ENCODE results near the gene CELF6. TPM values are rescaled to one million over a fixed set of nuclear protein-coding genes. Genes with fewer than 3 reads are reported as not detected.

CELF6 gene
- total RNA-seq, 4 donors from 2014 or later = 0.13 to 2.4 (median 0.49) TPM; not detected in 1

DNA sequence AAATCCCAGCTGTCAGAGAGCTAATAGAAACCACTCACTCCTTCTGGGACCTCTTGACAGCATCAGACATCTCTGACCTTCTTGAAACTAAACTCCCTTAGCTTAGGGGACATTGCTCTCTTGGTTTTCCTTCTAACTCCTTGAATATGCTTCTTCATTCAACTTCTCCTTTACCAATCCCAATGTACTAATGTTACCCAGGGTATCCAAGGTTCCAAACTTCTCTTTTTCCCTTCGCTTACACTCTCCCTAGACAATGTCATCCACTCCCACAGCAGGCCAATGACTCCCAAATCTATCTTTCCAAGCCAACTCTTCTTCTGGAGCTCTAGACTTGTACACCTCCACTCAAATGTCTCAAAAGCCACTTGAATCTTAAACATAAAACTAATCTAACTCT is 41.2 kb upstream of the CELF6 start:
- Histone ChIP-seq H3K27ac (peak overlapping the region in 1 of 4 donors; percentile 84), H3K27me3 (no peaks in the 10 kb centered on the region), H3K36me3 (peaks cover 0 to 2% of the 10 kb centered on the region in 2 donors), H3K4me3 (no peak overlapping the region), H3K9me3 (no peaks in the 10 kb centered on the region), H3K4me1 (peaks cover 21 to 35% of the 10 kb centered on the region in 2 donors)
- in situ Hi-C loops (cut with MboI; ENCODE audit: low sequenced_read_pairs in 4 of 4) = loop anchor here in 1 of 4 donors (10.0 kb wide), 1 partner anchor 114 kb away; the partner anchor contains the start of gene ARIH1
- ATAC-seq = no peak
- no peak for DNase-seq
- no peak for TF ChIP-seq POLR2A (IDR thresholded peaks at IDR 0.05)
- TF ChIP-seq, protein P1, sequence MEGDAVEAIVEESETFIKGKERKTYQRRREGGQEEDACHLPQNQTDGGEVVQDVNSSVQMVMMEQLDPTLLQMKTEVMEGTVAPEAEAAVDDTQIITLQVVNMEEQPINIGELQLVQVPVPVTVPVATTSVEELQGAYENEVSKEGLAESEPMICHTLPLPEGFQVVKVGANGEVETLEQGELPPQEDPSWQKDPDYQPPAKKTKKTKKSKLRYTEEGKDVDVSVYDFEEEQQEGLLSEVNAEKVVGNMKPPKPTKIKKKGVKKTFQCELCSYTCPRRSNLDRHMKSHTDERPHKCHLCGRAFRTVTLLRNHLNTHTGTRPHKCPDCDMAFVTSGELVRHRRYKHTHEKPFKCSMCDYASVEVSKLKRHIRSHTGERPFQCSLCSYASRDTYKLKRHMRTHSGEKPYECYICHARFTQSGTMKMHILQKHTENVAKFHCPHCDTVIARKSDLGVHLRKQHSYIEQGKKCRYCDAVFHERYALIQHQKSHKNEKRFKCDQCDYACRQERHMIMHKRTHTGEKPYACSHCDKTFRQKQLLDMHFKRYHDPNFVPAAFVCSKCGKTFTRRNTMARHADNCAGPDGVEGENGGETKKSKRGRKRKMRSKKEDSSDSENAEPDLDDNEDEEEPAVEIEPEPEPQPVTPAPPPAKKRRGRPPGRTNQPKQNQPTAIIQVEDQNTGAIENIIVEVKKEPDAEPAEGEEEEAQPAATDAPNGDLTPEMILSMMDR (IDR thresholded peaks at IDR 0.05 in 4 of 5, conservative IDR thresholded peaks at IDR 0.05 in 1 of 5) = no peak
- intact Hi-C loops (cut with DNase I; ENCODE audit: low total_unique reads) = no loop called here

DNA sequence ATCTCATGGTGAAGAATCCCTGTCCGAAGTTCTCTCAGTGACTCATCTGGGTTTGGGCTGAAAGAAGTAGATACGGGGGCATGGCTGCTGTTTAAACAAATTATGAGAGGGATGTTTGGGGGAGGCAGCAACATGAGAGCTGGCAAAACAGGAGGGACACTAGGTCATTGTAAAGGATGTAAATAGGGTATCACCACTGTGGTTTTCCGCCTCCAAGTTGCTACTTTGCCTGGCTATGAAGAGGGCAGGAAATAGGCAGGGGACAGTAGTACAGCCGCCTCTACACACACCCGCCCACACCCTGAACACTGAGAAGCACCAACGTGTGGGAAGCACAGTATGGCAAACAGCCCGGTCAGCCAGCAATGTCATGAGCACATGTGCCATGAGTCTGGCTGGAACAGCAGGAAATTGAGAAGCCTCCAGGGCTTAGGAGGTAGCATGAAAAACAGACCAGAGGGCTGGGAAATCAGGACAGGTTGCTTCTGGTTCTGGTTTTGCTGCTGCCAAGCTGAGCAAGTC is 38.8 kb upstream of the CELF6 start:
- in situ Hi-C loops (cut with MboI; ENCODE audit: low sequenced_read_pairs in 4 of 4) = no loop called here
- Histone ChIP-seq H3K27ac (peak overlapping the region; percentile 75 to 84 (median 82)), H3K4me3 (no peak overlapping the region), H3K4me1 (peaks cover 21 to 35% of the 10 kb centered on the region in 2 donors), H3K9me3 (no peaks in the 10 kb centered on the region), H3K36me3 (peaks cover 0 to 27% of the 10 kb centered on the region in 2 donors), H3K27me3 (no peaks in the 10 kb centered on the region)
- intact Hi-C loops (cut with DNase I; ENCODE audit: low total_unique reads) = no loop called here
- DNase-seq = peak; percentile 82 to 88
- TF ChIP-seq POLR2A (IDR thresholded peaks at IDR 0.05) = no peak
- TF ChIP-seq, protein P1 (IDR thresholded peaks at IDR 0.05 in 4 of 5, conservative IDR thresholded peaks at IDR 0.05 in 1 of 5) = no peak
- peak; percentile 99 for ATAC-seq

DNA sequence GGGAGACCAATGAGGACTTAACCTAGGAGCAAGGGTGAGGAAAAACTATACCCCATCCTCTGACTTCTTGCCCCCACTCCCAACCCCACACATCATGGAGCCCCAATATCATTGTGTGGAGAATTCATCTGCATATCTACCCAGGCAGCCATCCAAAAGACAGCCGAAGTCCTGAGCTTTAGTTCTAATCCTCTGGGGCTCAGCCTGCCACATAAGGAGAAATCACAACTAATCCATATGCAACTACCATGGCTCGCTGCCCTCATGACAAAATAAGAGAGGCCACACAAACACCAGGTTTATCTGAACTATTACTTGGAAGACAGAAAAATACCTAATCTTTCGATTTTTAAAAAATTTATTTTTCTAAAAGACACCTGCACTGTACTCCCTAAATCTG is 38.2 kb upstream of the CELF6 start:
- Histone ChIP-seq H3K4me1 (peaks cover 21 to 35% of the 10 kb centered on the region in 2 donors), H3K4me3 (no peak overlapping the region), H3K9me3 (no peaks in the 10 kb centered on the region), H3K27ac (peak overlapping the region; percentile 75 to 84 (median 82)), H3K27me3 (no peaks in the 10 kb centered on the region), H3K36me3 (peaks cover 0 to 32% of the 10 kb centered on the region in 2 donors)
- TF ChIP-seq POLR2A (IDR thresholded peaks at IDR 0.05) = no peak
- TF ChIP-seq, protein P1 (IDR thresholded peaks at IDR 0.05 in 4 of 5, conservative IDR thresholded peaks at IDR 0.05 in 1 of 5) = no peak
- DNase-seq (no peak), ATAC-seq (no peak)
- intact Hi-C loops (cut with DNase I; ENCODE audit: low total_unique reads) (no loop called here), in situ Hi-C loops (cut with MboI; ENCODE audit: low sequenced_read_pairs in 4 of 4) (no loop called here)

DNA sequence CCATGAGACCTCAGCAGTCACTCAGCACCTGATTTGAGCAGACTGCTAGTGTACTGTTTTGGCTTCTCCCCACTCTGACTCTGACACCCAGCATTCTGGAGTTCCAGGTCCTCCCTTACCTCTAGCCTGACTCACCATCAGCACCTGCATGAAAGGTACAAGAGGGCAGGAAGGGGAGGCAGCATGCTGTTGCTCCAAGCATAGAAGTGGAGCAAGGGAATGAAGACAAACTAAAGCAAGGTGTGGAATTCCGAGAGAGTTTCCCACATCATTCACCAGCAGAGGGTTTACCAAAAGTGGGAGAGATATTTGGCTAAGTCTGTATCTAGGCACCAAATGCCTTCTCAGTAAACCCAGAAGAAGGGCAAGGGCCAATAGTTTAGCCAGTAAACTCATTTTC is 34.5 kb upstream of the CELF6 start:
- ATAC-seq (no peak), DNase-seq (no peak)
- Histone ChIP-seq H3K27ac (no peak overlapping the region), H3K4me1 (peaks cover 18 to 21% of the 10 kb centered on the region in 2 donors), H3K36me3 (peaks cover 0 to 66% of the 10 kb centered on the region in 2 donors), H3K4me3 (no peak overlapping the region), H3K9me3 (no peaks in the 10 kb centered on the region), H3K27me3 (no peaks in the 10 kb centered on the region)
- in situ Hi-C loops (cut with MboI; ENCODE audit: low sequenced_read_pairs in 4 of 4) (no loop called here), intact Hi-C loops (cut with DNase I; ENCODE audit: low total_unique reads) (no loop called here)
- TF ChIP-seq POLR2A (IDR thresholded peaks at IDR 0.05) = no peak
- TF ChIP-seq, protein P1 (IDR thresholded peaks at IDR 0.05 in 4 of 5, conservative IDR thresholded peaks at IDR 0.05 in 1 of 5) = no peak

DNA sequence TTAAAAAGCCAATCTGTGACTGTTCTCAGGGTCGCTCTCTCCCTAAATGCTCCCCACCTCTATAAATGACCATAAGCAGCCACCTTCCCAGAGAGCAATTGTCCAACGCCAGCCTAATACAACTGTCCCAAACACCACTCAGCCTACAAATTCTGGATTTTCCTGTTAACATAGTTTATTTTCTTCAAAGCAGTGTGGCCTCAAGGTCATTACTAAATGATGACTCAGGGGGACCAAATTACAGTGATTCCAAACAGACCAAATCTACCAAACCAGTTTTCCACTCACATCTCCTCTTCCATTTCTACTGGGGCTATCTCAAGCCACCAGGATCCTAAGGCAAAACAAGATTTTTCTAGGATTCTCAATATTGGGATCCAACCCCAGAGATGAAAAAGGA is 33.3 kb upstream of the CELF6 start:
- intact Hi-C loops (cut with DNase I; ENCODE audit: low total_unique reads) = no loop called here
- H3K4me1 ChIP-seq = peaks cover 6 to 9% of the 10 kb centered on the region in 2 donors
- no peak overlapping the region for H3K4me3 ChIP-seq
- no peaks in the 10 kb centered on the region for H3K27me3 ChIP-seq
- H3K27ac ChIP-seq = no peak overlapping the region
- ATAC-seq (no peak), DNase-seq (no peak)
- in situ Hi-C loops (cut with MboI; ENCODE audit: low sequenced_read_pairs in 4 of 4) = no loop called here
- TF ChIP-seq, protein P1 (IDR thresholded peaks at IDR 0.05 in 4 of 5, conservative IDR thresholded peaks at IDR 0.05 in 1 of 5) = no peak
- H3K9me3 ChIP-seq = no peaks in the 10 kb centered on the region
- peaks cover 0 to 78% of the 10 kb centered on the region in 2 donors for H3K36me3 ChIP-seq

Data from gastrocnemius medialis (tissue), 4 donors.